GM23338 (cell line): ENCODE results near the gene ABCB8. TPM values are rescaled to one million over a fixed set of nuclear protein-coding genes. Genes with fewer than 3 reads are reported as not detected.

Experiments used
- ATAC-seq: fragments of 200-7000 bp; cut with Tn5 transposase; 3 replicates; pipeline ENCODE4 v1.9.1; 2020
- DNase-seq: peaks from one replicate; pipeline ENCODE4 v3.0.0-alpha.2; 2015; ENCODE audit warnings: low spot score
- H2AFZ ChIP-seq: fragments of 200-600 bp; sonication (generic); 2 replicates; pipeline ENCODE4 v1.8.0; 2016; ENCODE audit warnings: antibody characterized with exemption, mild to moderate bottlenecking, moderate library complexity
- H3F3A ChIP-seq: fragments of 200-600 bp; sonication (generic); replicated peaks from 2 replicates; pipeline ENCODE4 v1.8.0; 2017; ENCODE audit warnings: antibody characterized with exemption, mixed run types, low read depth
- H3K27ac ChIP-seq: fragments of 200-600 bp; sonication (generic); 2 replicates; pipeline ENCODE4 v1.6.1; 2016; ENCODE audit warnings: low read depth
- H3K27me3 ChIP-seq: fragments of 200-600 bp; sonication (generic); 2 replicates; pipeline ENCODE4 v1.8.0; 2016; ENCODE audit warnings: mild to moderate bottlenecking, mixed run types, moderate library complexity; ENCODE audit not compliant: insufficient read depth
- H3K36me3 ChIP-seq: fragments of 200-600 bp; sonication (generic); 2 replicates; pipeline ENCODE4 v1.8.0; 2016; ENCODE audit warnings: mild to moderate bottlenecking; ENCODE audit not compliant: insufficient read depth
- H3K4me1 ChIP-seq: fragments of 200-600 bp; sonication (generic); 2 replicates; pipeline ENCODE4 v1.8.0; 2016; ENCODE audit warnings: mild to moderate bottlenecking, moderate library complexity; ENCODE audit not compliant: insufficient read depth
- H3K4me2 ChIP-seq: fragments of 200-600 bp; sonication (generic); 2 replicates; pipeline ENCODE4 v1.7.1; 2017; ENCODE audit warnings: mixed run types
- H3K4me3 ChIP-seq: fragments of 200-600 bp; sonication (generic); 2 replicates; pipeline ENCODE4 v1.6.1; 2016; ENCODE audit warnings: mixed run types
- H3K79me2 ChIP-seq: fragments of 200-600 bp; sonication (generic); replicated peaks from 2 replicates; pipeline ENCODE4 v1.8.0; 2017; ENCODE audit warnings: mild to moderate bottlenecking; ENCODE audit not compliant: insufficient read depth
- H3K9me2 ChIP-seq: fragments of 200-600 bp; sonication (generic); 2 replicates; pipeline ENCODE4 v1.8.0; 2017; ENCODE audit not compliant: insufficient read depth
- H4K20me1 ChIP-seq: fragments of 200-600 bp; sonication (generic); replicated peaks from 2 replicates; pipeline ENCODE4 v1.8.0; 2017; ENCODE audit warnings: mild to moderate bottlenecking; ENCODE audit not compliant: insufficient read depth
- H3K27ac Mint-ChIP-seq: 2 replicates; pipeline ENCODE4 v1.8.0; 2020; ENCODE audit warnings: inconsistent platforms, mild to moderate bottlenecking, moderate library complexity, mixed read lengths
- H3K27me3 Mint-ChIP-seq: 3 replicates; pipeline ENCODE4 v1.8.0; 2022; ENCODE audit warnings: low read depth, mild to moderate bottlenecking, moderate library complexity, mixed read lengths, inconsistent platforms; ENCODE audit not compliant: insufficient read depth, poor library complexity
- H3K36me3 Mint-ChIP-seq: 3 replicates; pipeline ENCODE4 v1.8.0; 2021; ENCODE audit warnings: low read depth, mild to moderate bottlenecking, inconsistent platforms, moderate library complexity, mixed read lengths
- H3K4me1 Mint-ChIP-seq: 3 replicates; pipeline ENCODE4 v1.8.0; 2020; ENCODE audit warnings: mild to moderate bottlenecking, inconsistent platforms, mixed read lengths
- H3K4me3 Mint-ChIP-seq: 3 replicates; pipeline ENCODE4 v1.8.0; 2021; ENCODE audit warnings: moderate library complexity, mild to moderate bottlenecking, inconsistent platforms, mixed read lengths
- H3K9me3 Mint-ChIP-seq: 3 replicates; pipeline ENCODE4 v1.8.0; 2020; ENCODE audit warnings: moderate library complexity, mild to moderate bottlenecking, inconsistent platforms, mixed read lengths
- CREB1 ChIP-seq: fragments of 250-450 bp; sonication (Bioruptor Pico); IDR thresholded peaks from 2 replicates; pipeline ENCODE4 v1.5.0; 2020; ENCODE audit warnings: low read depth, mild to moderate bottlenecking, moderate library complexity
- CTCF ChIP-seq, 2 experiments: fragments of 200-600 bp in 1 of 2; sonication (generic) in 1 of 2; conservative IDR thresholded peaks; 2 replicates each; pipeline versions ENCODE4 v1.5.1 to v1.6.1; 2016 to 2017; ENCODE audit warnings: antibody characterized with exemption in 2 of 2, low read depth in 2 of 2, mild to moderate bottlenecking in 2 of 2, moderate library complexity in 1 of 2
- EZH2 ChIP-seq: fragments of 200-600 bp; sonication (generic); IDR thresholded peaks from one replicate; pipeline ENCODE4 v1.8.0; 2017; ENCODE audit warnings: antibody characterized with exemption, mild to moderate bottlenecking, low read depth; ENCODE audit not compliant: unreplicated experiment
- EZH2phosphoT487 ChIP-seq: fragments of 200-600 bp; sonication (generic); IDR thresholded peaks from one replicate; pipeline ENCODE4 v1.8.1; 2018; ENCODE audit warnings: antibody characterized with exemption; ENCODE audit not compliant: unreplicated experiment
- JUNB ChIP-seq: IDR thresholded peaks from one replicate; pipeline ENCODE4 v1.6.1; 2016; ENCODE audit warnings: antibody characterized with exemption; ENCODE audit not compliant: unreplicated experiment
- NANOG ChIP-seq: IDR thresholded peaks from 2 replicates; pipeline ENCODE4 v1.6.1; 2016; ENCODE audit warnings: antibody characterized with exemption, borderline replicate concordance
- POLR2AphosphoS5 ChIP-seq: IDR thresholded peaks from 2 replicates; pipeline ENCODE4 v1.6.1; 2016; ENCODE audit warnings: antibody characterized with exemption, low read depth
- REST ChIP-seq: IDR thresholded peaks from one replicate; pipeline ENCODE4 v1.6.1; 2018; ENCODE audit warnings: antibody characterized with exemption; ENCODE audit not compliant: unreplicated experiment
- STAT1 ChIP-seq: IDR thresholded peaks from one replicate; pipeline ENCODE4 v1.6.1; 2016; ENCODE audit warnings: antibody characterized with exemption; ENCODE audit not compliant: unreplicated experiment
- ZNF114 ChIP-seq: fragments of 250-450 bp; sonication (Bioruptor Pico); IDR thresholded peaks from 2 replicates; pipeline ENCODE4 v1.5.0; 2020; ENCODE audit warnings: mild to moderate bottlenecking, moderate library complexity
- ZNF331 ChIP-seq: fragments of 250-450 bp; sonication (Bioruptor Pico); IDR thresholded peaks from 2 replicates; pipeline ENCODE4 v1.5.0; 2020; ENCODE audit warnings: low read depth, mild to moderate bottlenecking, moderate library complexity
- polyA plus RNA-seq: library from polyadenylated mRNA; unstranded; fragments of >200 nt; fragmentation: Nextera tagmentation; extraction: Ambion mirVana; gene quantifications from 2 replicates; pipeline ENCODE4 v1.2.1, GENCODE V29; 2016
- total RNA-seq: library from RNA; depleted of rRNA; stranded (reverse); fragments of >200 nt; shearing (Covaris generic); gene quantifications from 2 replicates; pipeline ENCODE4 v1.2.3, GENCODE V29; 2014
- TF ChIP-seq, protein P1 (sequence below): IDR thresholded peaks from 2 replicates; pipeline ENCODE4 v1.6.1; 2016; ENCODE audit warnings: antibody characterized with exemption

The ABCB8 gene
- total and polyA plus RNA-seq, 2 experiments from 2014 or later: 11.4 to 27.1 TPM

DNA sequence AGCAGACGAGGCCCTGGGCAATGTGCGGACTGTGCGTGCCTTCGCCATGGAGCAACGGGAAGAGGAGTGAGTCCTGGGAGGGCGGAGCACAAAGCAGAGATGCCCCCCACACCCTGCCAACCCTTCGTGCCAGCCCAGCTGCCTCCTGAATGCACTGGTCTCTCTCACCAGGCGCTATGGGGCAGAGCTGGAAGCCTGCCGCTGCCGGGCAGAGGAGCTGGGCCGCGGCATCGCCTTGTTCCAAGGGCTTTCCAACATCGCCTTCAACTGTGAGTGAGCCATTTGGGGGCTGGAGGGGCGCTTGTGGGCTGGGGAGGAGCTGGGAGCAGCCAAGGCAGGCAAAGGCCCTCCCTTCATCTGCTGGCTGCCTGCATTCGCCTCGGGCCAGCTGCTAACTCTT lies 7.7 kb downstream of the ABCB8 start (continued):
- TF ChIP-seq CTCF (conservative IDR thresholded peaks at IDR 0.05; ENCODE audit: low read depth in 2 of 2) (no peak), CREB1 (CRISPR knock-in tag) (no peak), NANOG (no peak), POLR2AphosphoS5 (no peak), ZNF331 (no peak)
- TF ChIP-seq, protein P1, sequence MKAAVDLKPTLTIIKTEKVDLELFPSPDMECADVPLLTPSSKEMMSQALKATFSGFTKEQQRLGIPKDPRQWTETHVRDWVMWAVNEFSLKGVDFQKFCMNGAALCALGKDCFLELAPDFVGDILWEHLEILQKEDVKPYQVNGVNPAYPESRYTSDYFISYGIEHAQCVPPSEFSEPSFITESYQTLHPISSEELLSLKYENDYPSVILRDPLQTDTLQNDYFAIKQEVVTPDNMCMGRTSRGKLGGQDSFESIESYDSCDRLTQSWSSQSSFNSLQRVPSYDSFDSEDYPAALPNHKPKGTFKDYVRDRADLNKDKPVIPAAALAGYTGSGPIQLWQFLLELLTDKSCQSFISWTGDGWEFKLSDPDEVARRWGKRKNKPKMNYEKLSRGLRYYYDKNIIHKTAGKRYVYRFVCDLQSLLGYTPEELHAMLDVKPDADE: no peak

DNA sequence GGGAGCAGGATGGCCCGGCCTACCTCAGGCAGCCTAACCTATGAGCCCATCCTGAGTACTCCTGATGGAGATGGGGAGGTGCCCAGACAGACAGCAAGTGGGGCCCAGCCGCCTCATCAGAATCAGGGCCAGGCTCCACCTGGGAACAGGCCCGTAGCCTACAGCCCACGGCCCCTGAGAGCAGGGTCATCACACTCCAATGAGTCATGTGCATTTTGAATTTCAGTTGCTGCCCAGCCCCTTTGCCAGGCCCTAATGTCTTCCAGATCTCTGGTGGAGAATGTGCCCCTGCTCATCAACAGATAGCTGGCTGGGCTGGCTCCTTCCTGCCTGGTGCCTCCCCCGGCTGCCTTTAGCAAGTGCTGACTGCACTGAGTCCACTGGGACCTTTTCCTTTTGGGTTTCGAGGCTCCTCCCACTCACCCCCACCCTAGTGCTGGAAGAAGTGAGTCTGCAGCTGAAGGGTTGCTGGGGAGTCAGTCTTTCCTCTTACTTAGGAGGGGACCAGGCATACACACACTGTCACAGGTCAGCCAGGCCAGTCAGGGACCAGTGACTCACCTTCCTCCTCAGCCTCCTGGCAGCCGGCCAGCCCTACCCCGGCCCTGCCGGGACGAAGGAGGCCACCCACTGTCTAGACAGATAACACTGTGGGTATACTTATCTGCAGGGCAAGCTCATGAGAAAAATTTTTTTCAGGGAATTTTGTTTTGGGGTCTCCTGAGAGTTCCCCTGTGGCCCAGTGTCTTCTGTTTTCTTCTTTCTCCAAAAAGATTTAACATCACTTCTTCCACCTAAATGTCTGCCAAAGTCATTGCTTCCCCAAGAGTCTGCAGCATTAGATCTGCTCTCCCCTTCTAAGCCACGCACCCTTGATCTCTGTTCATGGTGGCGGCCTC lies 10.9 kb downstream of the ABCB8 start:
- H3K27ac Mint-ChIP-seq: no peak overlapping the region
- H3K27me3 Mint-ChIP-seq: peaks cover 15% of the 10 kb centered on the region
- H3K79me2 ChIP-seq: no peaks in the 10 kb centered on the region
- no peak overlapping the region for H3K4me2 ChIP-seq
- H3K4me3 ChIP-seq: no peak overlapping the region
- no peak overlapping the region for H2AFZ ChIP-seq
- H3K4me3 Mint-ChIP-seq: no peak overlapping the region
- no peak overlapping the region for H3K27ac ChIP-seq
- H3K36me3 ChIP-seq: no peaks in the 10 kb centered on the region
- H3K4me1 ChIP-seq: no peaks in the 10 kb centered on the region
- H4K20me1 ChIP-seq: no peaks in the 10 kb centered on the region
- peaks cover 6% of the 10 kb centered on the region; the same call in 1 of the 3 replicates for H3K36me3 Mint-ChIP-seq
- H3K27me3 ChIP-seq: no peaks in the 10 kb centered on the region
- no peaks in the 10 kb centered on the region for H3K9me2 ChIP-seq
- H3K4me1 Mint-ChIP-seq: peaks cover 2% of the 10 kb centered on the region; the same call in 1 of the 3 replicates
- no peaks in the 10 kb centered on the region for H3K9me3 Mint-ChIP-seq
- peak; percentile 24 for ATAC-seq
- no peak for DNase-seq
- H3F3A ChIP-seq: no peaks in the 10 kb centered on the region
- no peak for TF ChIP-seq EZH2
- TF ChIP-seq CREB1 (CRISPR knock-in tag): no peak
- no peak for TF ChIP-seq ZNF331
- TF ChIP-seq REST: no peak
- TF ChIP-seq NANOG: no peak
- TF ChIP-seq CTCF (conservative IDR thresholded peaks at IDR 0.05; ENCODE audit: low read depth in 2 of 2): no peak
- no peak for TF ChIP-seq JUNB
- no peak for TF ChIP-seq ZNF114 (CRISPR knock-in tag)
- TF ChIP-seq EZH2phosphoT487: no peak
- TF ChIP-seq POLR2AphosphoS5: no peak
- no peak for TF ChIP-seq STAT1
